ENCODE data around the gene CTDNEP1.

The CTDNEP1 gene

GRCh38 chr17:7196651-7197401 lies 54.7 kb downstream of the CTDNEP1 start:
- TF ChIP-seq, protein P1, sequence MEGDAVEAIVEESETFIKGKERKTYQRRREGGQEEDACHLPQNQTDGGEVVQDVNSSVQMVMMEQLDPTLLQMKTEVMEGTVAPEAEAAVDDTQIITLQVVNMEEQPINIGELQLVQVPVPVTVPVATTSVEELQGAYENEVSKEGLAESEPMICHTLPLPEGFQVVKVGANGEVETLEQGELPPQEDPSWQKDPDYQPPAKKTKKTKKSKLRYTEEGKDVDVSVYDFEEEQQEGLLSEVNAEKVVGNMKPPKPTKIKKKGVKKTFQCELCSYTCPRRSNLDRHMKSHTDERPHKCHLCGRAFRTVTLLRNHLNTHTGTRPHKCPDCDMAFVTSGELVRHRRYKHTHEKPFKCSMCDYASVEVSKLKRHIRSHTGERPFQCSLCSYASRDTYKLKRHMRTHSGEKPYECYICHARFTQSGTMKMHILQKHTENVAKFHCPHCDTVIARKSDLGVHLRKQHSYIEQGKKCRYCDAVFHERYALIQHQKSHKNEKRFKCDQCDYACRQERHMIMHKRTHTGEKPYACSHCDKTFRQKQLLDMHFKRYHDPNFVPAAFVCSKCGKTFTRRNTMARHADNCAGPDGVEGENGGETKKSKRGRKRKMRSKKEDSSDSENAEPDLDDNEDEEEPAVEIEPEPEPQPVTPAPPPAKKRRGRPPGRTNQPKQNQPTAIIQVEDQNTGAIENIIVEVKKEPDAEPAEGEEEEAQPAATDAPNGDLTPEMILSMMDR (IDR thresholded peaks at IDR 0.05; ENCODE audit: insufficient read depth, missing control alignments) = no peak
- no peak for FAIRE-seq
- no peak for DNase-seq (ENCODE audit: insufficient read length, low spot score)

- FAIRE-seq (no peak), DNase-seq (ENCODE audit: insufficient read length, low spot score) (no peak)
- TF ChIP-seq, protein P1 (IDR thresholded peaks at IDR 0.05; ENCODE audit: insufficient read depth, missing control alignments) = no peak
These were observed 55.6 kb downstream of the CTDNEP1 start for GRCh38 chr17:7195971-7196370.
